GM12873 (cell line): ENCODE measurements around the gene OSBPL1A.

Experiments
- TF ChIP-seq, protein P1 (sequence below): IDR thresholded peaks from 2 replicates; pipeline ENCODE4 v1.5.1; 2012; ENCODE audit warnings: low read depth, mild to moderate bottlenecking, moderate library complexity, low read length, control low read depth; ENCODE audit not compliant: insufficient read depth; ENCODE audit errors: missing control alignments

OSBPL1A gene

GRCh38 chr18:24398540-24398939, 916 bp upstream of the OSBPL1A start:
- TF ChIP-seq, protein P1, sequence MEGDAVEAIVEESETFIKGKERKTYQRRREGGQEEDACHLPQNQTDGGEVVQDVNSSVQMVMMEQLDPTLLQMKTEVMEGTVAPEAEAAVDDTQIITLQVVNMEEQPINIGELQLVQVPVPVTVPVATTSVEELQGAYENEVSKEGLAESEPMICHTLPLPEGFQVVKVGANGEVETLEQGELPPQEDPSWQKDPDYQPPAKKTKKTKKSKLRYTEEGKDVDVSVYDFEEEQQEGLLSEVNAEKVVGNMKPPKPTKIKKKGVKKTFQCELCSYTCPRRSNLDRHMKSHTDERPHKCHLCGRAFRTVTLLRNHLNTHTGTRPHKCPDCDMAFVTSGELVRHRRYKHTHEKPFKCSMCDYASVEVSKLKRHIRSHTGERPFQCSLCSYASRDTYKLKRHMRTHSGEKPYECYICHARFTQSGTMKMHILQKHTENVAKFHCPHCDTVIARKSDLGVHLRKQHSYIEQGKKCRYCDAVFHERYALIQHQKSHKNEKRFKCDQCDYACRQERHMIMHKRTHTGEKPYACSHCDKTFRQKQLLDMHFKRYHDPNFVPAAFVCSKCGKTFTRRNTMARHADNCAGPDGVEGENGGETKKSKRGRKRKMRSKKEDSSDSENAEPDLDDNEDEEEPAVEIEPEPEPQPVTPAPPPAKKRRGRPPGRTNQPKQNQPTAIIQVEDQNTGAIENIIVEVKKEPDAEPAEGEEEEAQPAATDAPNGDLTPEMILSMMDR = no peak

DNA sequence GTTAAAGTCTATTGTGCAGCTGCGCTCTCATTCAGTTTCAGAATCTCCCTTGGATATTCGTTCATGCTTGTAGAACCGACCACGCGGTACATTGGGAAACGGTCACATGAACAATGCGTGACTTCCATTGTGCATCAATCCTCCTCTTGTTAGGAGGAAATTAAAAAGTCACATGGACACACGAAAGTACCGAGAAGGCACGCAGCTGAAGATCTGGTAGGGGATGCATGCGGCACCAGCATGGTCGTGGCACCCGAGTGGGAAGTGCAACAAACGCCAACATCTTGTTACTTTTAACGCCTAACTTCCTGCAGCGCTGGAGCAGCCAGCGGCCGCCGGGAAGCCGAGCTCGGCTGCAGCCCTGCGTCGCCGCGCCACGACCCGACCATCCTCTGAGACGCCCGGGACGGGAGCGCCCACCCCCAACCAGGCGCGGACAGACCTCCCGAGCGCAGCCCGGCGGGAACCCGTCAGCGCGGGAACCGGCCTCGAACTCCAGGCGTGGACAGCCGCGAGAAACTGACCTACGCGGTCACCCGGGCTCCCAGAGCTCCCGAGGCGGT, 412 bp downstream of the OSBPL1A start:
- TF ChIP-seq, protein P1 = no peak

GRCh38 chr18:24396082-24396633, 1.5 kb downstream of the OSBPL1A start:
- TF ChIP-seq, protein P1 = no peak

GRCh38 chr18:24395049-24395795, 2.4 kb downstream of the OSBPL1A start:
- TF ChIP-seq, protein P1 = no peak

DNA sequence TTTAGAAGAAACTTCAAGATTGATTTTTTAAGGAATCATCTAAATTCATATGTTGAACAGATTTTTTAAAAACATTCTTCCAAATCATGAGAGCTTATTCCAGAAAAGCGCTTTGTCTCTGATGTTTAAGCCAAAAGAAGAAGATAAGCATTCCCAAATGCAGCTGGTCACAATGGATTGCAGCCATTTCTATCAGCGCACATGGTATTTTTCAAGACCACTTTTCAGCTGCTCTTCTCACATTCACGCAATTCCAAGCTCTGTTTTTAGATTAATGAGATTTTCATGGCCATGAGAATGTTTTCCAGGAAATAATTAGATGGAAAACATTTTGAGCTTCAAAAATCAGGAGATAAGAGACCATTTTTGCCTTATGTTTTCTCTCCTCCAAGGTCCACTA, 8.7 kb downstream of the OSBPL1A start:
- TF ChIP-seq, protein P1 = no peak

- TF ChIP-seq, protein P1 = no peak
Observed at GRCh38 chr18:24386681-24387080, 10.9 kb downstream of the OSBPL1A start.

- TF ChIP-seq, protein P1 = no peak
Observed at GRCh38 chr18:24381126-24381525, 16.5 kb downstream of the OSBPL1A start.
